Transverse colon (tissue), 4 donors: ENCODE data around the gene BFAR.

ENCODE experiments used
- CTCF ChIP-seq, 5 experiments: fragments of 200-600 bp in 3 of 5; fragments of 450-650 bp in 2 of 5; sonication (generic) in 3 of 5; IDR thresholded peaks; 1 replicate in 2 of 5; 2 replicates in 3 of 5; pipeline ENCODE4 v1.5.1; 2016 to 2017; ENCODE audit warnings: antibody characterized with exemption in 5 of 5, inconsistent platforms in 3 of 5, mild to moderate bottlenecking in 2 of 5, moderate library complexity in 1 of 5
- EP300 ChIP-seq: sonication (generic); formaldehyde crosslinking; IDR thresholded peaks from one replicate; pipeline ENCODE4 v1.6.1; 2017; ENCODE audit warnings: antibody characterized with exemption, low read depth
- POLR2A ChIP-seq: fragments of 450-650 bp; IDR thresholded peaks from one replicate; pipeline ENCODE4 v1.6.1; 2016; ENCODE audit warnings: antibody characterized with exemption, mild to moderate bottlenecking, moderate library complexity
- POLR2AphosphoS5 ChIP-seq, 3 donors: sonication (generic); formaldehyde crosslinking; IDR thresholded peaks; one replicate each; pipeline ENCODE4 v1.6.1; 2016; ENCODE audit warnings: antibody characterized with exemption in 3 of 3

GRCh38 chr16:14640538-14640937 is 7.8 kb downstream of the BFAR start:
- TF ChIP-seq CTCF (IDR thresholded peaks at IDR 0.05) (peak in 2 of 5 experiments; percentile 43 to 54), POLR2A (peak; percentile 60), POLR2AphosphoS5 (IDR thresholded peaks at IDR 0.05) (peak; percentile 42 to 82 (median 80)), EP300 (no peak)
